Adrenal gland (tissue), 5 donors: ENCODE data around the gene LRFN2.

Experiments
- CTCF ChIP-seq, 6 experiments: fragments of 450-650 bp in 4 of 6; fragments of 200-600 bp in 2 of 6; sonication (generic) in 1 of 6; IDR thresholded peaks; 1 replicate in 5 of 6; 2 replicates in 1 of 6; pipeline versions ENCODE4 v1.5.1 to v1.8.0; 2016 to 2021; ENCODE audit warnings: antibody characterized with exemption in 6 of 6, mild to moderate bottlenecking in 2 of 6, moderate library complexity in 1 of 6
- POLR2A ChIP-seq, 2 donors: fragments of 450-650 bp; IDR thresholded peaks; one replicate each; pipeline ENCODE4 v1.6.1; 2017; ENCODE audit warnings: antibody characterized with exemption in 2 of 2, mild to moderate bottlenecking in 2 of 2, moderate library complexity in 1 of 2
- donor health status: DM: no; HTN: no; CAD: no.

GRCh38 chr6:40543146-40543545, 44.0 kb downstream of the LRFN2 start:
- TF ChIP-seq POLR2A (IDR thresholded peaks at IDR 0.05) (no peak), CTCF (IDR thresholded peaks at IDR 0.05) (no peak)
